Omental fat pad (tissue), 4 donors: ENCODE measurements around the gene PLCB1. TPM values are rescaled to one million over a fixed set of nuclear protein-coding genes. Genes with fewer than 3 reads are reported as not detected.
A peak's percentile ranks its signal among the peaks of the same experiment; 100 is the strongest.

Experiments used
- ATAC-seq: fragments of 150-250 bp; one replicate; pipeline ENCODE4 v1.9.1; 2016; ENCODE audit warnings: mild to moderate bottlenecking, moderate library complexity; ENCODE audit not compliant: low FRiP score
- DNase-seq: peaks from one replicate; pipeline ENCODE4 v3.0.0-alpha.2; 2019; ENCODE audit warnings: low spot score
- total RNA-seq, 4 donors: library from RNA; depleted of rRNA; stranded (reverse); fragments of >200 nt; gene quantifications; one replicate each; pipeline ENCODE4 v1.1.0, GENCODE V29; 2016
- TF ChIP-seq, protein P1 (sequence below), 3 donors: fragments of 450-650 bp; IDR thresholded peaks; one replicate each; pipeline ENCODE4 v1.5.1; 2016 to 2017; ENCODE audit warnings: antibody characterized with exemption in 3 of 3, mild to moderate bottlenecking in 3 of 3, moderate library complexity in 2 of 3

Gene PLCB1
- total RNA-seq, 4 donors from 2014 or later = 22.4 to 60.5 (median 36.4) TPM

DNA sequence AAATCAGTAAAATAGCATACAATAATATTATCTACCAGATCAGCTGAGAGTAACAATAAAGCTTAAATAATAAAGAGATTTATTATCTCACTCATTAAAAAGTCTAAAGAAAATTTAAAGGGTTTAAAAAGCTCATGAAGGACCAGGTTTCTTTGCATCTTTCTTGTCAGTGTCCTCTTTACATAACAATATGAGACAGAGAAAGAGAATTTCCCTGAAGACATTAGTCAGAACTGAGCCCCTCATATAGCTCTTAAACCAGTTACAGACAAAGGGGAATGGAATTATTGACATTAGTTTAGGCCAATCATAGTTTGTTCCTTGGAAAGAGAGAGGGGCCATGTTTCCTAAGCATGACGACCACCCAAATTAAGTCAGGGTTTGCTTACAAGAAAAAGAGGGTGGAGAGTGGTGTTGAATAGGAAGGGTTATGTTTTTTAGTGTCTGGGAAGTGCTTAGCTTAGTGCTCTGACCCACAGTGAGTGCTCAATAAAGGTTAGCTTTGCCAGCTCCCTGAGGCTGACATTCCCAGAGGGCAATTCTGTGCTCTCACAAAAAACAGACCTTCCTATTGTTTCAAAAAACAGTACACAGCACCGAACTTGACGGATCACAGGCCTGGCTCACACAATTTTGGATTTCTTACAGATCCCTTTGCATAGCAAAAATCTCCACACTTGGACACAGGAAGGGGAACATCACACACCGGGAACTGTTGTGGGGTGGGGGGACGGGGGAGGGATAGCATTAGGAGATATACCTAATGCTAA lies 3.6 kb upstream of the PLCB1 start:
- DNase-seq = no peak
- TF ChIP-seq, protein P1, sequence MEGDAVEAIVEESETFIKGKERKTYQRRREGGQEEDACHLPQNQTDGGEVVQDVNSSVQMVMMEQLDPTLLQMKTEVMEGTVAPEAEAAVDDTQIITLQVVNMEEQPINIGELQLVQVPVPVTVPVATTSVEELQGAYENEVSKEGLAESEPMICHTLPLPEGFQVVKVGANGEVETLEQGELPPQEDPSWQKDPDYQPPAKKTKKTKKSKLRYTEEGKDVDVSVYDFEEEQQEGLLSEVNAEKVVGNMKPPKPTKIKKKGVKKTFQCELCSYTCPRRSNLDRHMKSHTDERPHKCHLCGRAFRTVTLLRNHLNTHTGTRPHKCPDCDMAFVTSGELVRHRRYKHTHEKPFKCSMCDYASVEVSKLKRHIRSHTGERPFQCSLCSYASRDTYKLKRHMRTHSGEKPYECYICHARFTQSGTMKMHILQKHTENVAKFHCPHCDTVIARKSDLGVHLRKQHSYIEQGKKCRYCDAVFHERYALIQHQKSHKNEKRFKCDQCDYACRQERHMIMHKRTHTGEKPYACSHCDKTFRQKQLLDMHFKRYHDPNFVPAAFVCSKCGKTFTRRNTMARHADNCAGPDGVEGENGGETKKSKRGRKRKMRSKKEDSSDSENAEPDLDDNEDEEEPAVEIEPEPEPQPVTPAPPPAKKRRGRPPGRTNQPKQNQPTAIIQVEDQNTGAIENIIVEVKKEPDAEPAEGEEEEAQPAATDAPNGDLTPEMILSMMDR (IDR thresholded peaks at IDR 0.05) = no peak
- no peak for ATAC-seq

DNA sequence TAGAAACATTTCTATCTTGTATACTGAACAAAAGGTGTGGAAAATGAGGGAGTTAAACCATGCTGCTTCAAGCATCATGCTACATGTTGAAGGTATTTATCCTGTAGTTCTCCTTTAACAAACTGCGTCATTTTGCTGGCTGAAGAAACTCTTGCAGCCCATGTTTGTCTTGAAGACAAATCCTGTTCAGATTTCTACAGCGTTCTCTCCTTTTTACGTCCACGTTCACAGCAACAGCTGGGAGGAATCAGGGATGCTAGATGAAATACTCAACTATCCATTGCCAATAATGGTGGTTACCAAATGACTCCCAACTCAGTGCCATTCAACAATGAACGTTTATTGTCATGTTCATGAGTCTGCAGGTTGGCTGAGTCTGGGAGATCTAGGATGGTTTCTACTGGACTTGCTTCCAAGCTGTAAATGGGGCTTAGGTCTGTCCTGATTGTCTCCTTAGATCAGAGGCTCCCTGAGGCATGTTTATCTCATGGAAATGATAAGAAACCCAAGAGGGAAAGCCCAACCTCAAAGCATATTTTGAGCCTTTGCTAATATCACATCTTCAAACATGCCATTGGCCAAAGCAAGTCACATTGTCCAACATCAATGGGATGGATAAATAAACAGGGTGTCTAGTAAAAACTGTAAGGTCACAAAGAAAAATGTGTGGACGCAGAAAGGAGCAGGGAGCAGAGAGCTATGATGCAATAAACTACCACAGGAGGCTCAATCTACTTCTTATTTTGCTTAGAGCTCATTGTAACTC lies 2.7 kb upstream of the PLCB1 start:
- no peak for ATAC-seq
- DNase-seq = no peak
- TF ChIP-seq, protein P1 (IDR thresholded peaks at IDR 0.05) = no peak

DNA sequence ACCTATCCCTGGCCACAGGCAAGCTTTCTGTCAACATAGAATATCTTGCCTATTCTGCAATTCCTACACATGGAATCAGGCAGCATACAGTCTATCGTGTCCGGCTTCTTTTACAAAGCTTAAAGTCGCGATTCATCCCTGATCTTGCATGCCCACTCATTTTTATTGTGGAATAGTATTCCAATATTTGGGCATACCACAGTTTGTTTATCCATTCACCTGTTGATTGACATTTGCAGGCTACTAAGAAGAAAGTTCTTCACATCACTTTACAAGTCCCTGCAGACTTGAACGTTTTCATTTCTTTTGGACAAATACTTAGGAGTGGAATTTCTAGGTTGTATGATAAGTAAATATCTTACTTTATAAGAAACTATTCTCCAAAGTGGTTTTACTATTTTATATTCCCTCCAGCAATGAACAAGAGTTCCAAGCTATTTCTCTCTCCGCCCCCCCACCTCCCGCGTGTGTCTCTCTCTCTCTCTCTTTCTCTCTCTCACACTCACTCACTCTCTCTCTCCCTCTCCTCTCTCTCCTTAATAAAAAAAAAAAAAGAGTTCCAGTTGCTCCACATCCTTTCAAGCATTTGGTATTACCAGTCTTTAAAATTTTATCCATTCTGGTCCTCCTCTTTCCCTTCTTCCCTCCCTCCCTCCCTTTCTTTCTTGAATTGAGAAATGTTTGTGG lies 1.1 kb upstream of the PLCB1 start:
- TF ChIP-seq, protein P1 (IDR thresholded peaks at IDR 0.05) = no peak
- ATAC-seq (no peak), DNase-seq (no peak)

DNA sequence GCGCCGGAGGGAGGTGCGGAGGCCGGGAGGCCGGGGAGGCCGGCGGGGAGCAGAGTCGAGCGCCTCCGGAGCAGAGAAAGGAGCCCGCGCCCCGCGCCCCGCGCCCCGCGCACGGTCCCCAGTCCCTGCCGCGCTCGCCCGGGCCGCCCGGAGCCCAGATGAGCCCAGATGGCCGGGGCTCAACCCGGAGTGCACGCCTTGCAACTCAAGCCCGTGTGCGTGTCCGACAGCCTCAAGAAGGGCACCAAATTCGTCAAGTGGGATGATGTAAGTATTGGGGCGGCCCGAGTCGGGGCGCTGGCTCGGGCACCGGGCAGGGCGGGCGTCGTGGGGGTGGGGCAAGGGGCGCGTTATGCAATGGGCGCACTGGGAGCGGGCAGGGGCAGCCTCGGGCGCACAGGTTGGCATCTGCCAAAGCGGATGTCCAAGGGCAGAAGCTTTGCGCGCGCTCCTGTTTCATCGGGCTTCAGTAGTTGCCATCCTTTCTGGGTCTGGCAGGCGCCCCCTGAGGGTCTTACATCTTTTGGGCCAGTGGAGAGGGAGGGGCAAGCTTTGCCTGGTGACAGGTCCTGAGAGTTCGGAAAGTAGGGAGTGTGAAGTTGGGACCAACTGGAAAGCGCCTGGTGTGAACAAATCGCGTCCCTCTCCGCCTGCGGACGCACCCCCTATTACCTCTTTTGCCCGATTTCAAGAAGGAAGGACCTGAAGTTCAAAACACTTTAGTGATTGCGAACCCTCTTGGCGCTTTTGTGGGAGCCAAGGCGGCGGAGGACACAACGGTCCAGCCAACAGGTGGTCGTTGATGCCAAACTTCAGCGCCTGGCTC lies 631 bp downstream of the PLCB1 start:
- TF ChIP-seq, protein P1 (IDR thresholded peaks at IDR 0.05) = no peak
- peak; percentile 29 for DNase-seq
- peak; percentile 39 for ATAC-seq

DNA sequence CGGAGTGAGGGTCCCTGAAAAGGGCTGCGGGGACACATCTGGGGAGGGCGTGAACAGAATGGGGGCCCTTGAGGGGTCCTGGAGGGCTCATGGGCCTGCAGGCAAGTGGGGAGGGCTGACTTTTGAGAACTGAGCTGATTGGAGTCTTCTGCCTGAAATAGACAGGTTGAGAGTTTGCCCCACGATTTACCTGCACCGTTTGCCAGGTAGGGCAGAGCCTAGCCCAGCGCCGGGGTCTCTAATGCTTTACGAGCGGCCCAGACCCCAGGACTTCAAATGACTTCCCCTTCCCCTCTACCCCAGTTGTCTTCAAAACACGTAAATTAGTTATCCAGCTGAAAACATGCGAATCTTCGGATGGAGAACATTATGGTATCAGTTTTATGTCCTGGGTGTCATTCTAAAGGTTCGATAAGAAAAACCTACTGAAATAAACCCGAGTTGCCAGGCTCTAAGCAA lies 1.3 kb downstream of the PLCB1 start:
- TF ChIP-seq, protein P1 (IDR thresholded peaks at IDR 0.05) = no peak
- DNase-seq (no peak), ATAC-seq (no peak)

DNA sequence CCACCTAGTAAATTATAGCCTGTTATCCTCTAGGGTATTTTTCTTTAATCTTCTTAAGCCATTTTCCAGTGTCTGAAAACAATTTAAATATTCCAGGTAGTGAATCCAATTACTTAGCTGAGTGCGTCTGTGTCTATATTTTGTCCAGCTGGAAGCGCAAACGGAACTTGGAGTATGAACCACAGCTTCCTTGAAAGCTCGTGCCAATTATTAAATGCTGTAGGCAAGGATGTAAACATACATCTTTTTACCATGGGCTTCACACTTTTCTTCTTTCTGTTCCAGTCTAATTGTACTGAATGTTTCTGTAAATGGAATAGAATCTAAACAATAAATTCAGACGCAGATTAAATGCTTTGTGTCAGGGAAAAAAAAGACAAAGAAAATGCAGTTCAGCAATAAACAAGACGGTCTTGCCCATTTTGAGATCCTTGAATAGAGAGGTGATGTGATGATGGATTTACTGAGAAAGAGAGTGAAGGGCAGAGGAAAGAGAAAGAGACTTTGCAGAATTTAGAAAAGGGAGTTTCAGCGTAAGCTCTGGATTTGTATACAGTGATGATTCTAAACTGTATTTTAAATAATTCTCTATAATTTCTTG lies 1.9 kb downstream of the PLCB1 start:
- TF ChIP-seq, protein P1 (IDR thresholded peaks at IDR 0.05) = no peak
- ATAC-seq (no peak), DNase-seq (no peak)
